Activated CD8-positive, alpha-beta T cell treated with anti-CD3 and anti-CD28 coated beads, Interleukin-2, amount 10 ng/mL, durations not matched to agents 7 days and 5 days (primary cell): Measurements from ENCODE around the gene DHCR24. TPM values are rescaled to one million over a fixed set of nuclear protein-coding genes. Genes with fewer than 3 reads are reported as not detected.
"Not testable (repeated sequence)": the region's sequence is repeated elsewhere in the genome, so short reads cannot be mapped to it uniquely, and the experiment has no call there.

Source experiments
- ATAC-seq: fragments of 150-1000 bp; cut with Tn5 transposase; one replicate; pipeline ENCODE4 v1.10.0; 2021; ENCODE audit warnings: moderate library complexity
- CTCF ChIA-PET: fragments of 350-600 bp; sonication (Branson Sonifier 250); formaldehyde crosslinking; loops from one replicate; lab custom pipeline; 2021; ENCODE audit warnings: antibody characterized with exemption; lab: Charles Lee
- POLR2A ChIA-PET: fragments of 350-600 bp; sonication (Branson Sonifier 250); formaldehyde crosslinking; loops from one replicate; lab custom pipeline; 2021; ENCODE audit warnings: antibody characterized with exemption; lab: Charles Lee
- DNase-seq: peaks from one replicate; pipeline ENCODE4 v3.0.0-alpha.2; 2020
- H3K27ac Mint-ChIP-seq: one replicate; pipeline ENCODE4 v1.8.0; 2021; ENCODE audit warnings: mild to moderate bottlenecking, mixed read lengths
- H3K27me3 Mint-ChIP-seq: one replicate; pipeline ENCODE4 v1.8.0; 2021; ENCODE audit warnings: low read depth, mixed read lengths
- H3K36me3 Mint-ChIP-seq: one replicate; pipeline ENCODE4 v1.8.0; 2021; ENCODE audit warnings: low read depth, mixed read lengths
- H3K4me1 Mint-ChIP-seq: one replicate; pipeline ENCODE4 v1.8.0; 2021; ENCODE audit warnings: low read depth, mixed read lengths
- H3K4me3 Mint-ChIP-seq: one replicate; pipeline ENCODE4 v1.8.0; 2021; ENCODE audit warnings: mild to moderate bottlenecking, mixed read lengths
- H3K9me3 Mint-ChIP-seq: one replicate; pipeline ENCODE4 v1.8.0; 2022; ENCODE audit warnings: mixed read lengths; ENCODE audit not compliant: insufficient read depth
- total RNA-seq, 2 experiments: library from RNA; stranded (reverse); gene quantifications; one replicate each; pipeline ENCODE4 v1.2.3, GENCODE V29; 2021

The DHCR24 gene
- total RNA-seq, 2 experiments from 2014 or later = 140 to 151 TPM

- CTCF ChIA-PET = interaction anchor here (2.2 kb wide), 1 partner anchor 23 kb away, joined by 11 read pairs; no protein-coding TSS in a partner anchor
- no peak for ATAC-seq
Measured at GRCh38 chr1:54922040-54922761, 35.2 kb upstream of the DHCR24 start.

DNA sequence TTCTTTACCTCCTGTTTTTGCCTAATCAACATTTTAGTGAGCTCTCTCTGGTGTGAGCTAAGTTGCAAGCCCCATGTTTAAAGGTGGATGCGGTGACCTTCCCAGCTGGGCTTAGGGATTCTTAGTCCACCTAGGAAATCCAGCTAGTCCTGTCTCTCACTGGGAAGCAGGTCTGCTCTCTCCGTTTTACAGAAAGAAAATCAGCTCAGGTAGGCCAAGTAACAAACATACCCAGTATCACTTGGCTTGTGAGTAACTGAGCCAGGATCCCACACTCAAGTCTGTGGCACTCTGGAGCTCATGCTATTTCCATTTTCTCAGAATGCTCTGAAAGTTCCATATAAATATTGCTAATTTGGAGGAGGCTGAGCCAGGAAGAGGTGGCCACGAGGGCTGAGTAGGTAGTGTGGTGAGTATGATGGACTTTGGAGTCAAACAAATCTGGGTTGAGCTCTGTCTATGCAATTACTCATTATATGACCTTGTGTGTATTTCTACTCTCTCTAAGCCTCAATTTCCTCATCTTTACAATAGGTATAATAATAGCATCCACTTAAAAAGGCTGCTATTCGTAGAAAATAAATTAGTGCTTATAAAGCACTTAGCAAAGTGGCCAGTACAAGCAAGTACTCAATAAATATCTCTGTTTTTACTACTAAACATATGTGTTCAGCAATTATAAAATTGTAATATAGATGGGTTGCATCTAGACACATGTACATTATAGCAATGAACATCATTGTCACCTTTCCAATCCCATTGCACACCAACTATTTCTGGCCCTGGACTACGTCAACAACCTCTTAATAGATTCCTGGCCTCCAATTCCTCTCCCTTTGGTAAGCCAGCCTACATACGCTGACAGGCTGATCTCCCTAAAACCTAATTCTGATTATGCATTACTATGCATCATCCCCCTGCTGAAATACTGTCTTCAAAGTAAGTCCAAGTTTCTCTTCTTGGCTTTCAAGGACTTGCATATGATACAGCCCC is 32.7 kb upstream of the DHCR24 start:
- H3K9me3 Mint-ChIP-seq = no peaks in the 10 kb centered on the region
- H3K4me1 Mint-ChIP-seq = no peaks in the 10 kb centered on the region
- no peaks in the 10 kb centered on the region for H3K36me3 Mint-ChIP-seq
- ChIA-PET CTCF (interaction anchor here (0.8 kb wide), 1 partner anchor 32 kb away, joined by 3 read pairs; no protein-coding TSS in a partner anchor), POLR2A (no interaction called here)
- H3K4me3 Mint-ChIP-seq = no peak overlapping the region
- DNase-seq (no peak), ATAC-seq (no peak)
- H3K27ac Mint-ChIP-seq = no peak overlapping the region
- H3K27me3 Mint-ChIP-seq = peaks cover 20% of the 10 kb centered on the region

More at GRCh38 chr1:54922040-54922761, 35.2 kb upstream of the DHCR24 start:
- Mint-ChIP-seq H3K4me3 (no peak overlapping the region), H3K4me1 (no peaks in the 10 kb centered on the region), H3K27me3 (peaks cover 22% of the 10 kb centered on the region), H3K36me3 (no peaks in the 10 kb centered on the region), H3K27ac (no peak overlapping the region), H3K9me3 (no peaks in the 10 kb centered on the region)
- DNase-seq = no peak
- POLR2A ChIA-PET = interaction anchor here (0.7 kb wide), 1 partner anchor 379 kb away, joined by 5 read pairs; no protein-coding TSS in a partner anchor

DNA sequence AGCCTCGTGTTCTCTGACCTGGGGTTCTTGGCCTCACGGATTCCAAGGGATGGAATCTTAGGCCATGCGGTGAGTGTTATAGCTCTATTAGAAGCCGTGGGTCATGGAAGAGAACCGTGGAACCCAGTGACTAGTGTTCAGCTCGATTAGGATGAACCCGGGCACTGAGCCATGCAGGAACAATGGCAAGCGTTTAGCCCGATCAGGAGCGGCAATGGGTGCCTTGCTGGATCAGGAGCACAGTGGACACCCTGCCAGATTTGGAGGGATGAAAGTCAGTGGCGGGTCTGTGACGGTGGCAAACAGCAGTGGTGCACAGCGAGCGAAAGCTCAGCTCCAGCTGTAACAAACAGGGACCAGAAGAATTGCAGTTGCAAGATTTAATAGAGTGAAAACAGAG is 24.1 kb upstream of the DHCR24 start:
- DNase-seq, H3K27ac Mint-ChIP-seq, CTCF ChIA-PET, ATAC-seq, H3K36me3 Mint-ChIP-seq, H3K9me3 Mint-ChIP-seq, H3K4me3 Mint-ChIP-seq, H3K27me3 Mint-ChIP-seq, H3K4me1 Mint-ChIP-seq, POLR2A ChIA-PET: not testable (repeated sequence)

DNA sequence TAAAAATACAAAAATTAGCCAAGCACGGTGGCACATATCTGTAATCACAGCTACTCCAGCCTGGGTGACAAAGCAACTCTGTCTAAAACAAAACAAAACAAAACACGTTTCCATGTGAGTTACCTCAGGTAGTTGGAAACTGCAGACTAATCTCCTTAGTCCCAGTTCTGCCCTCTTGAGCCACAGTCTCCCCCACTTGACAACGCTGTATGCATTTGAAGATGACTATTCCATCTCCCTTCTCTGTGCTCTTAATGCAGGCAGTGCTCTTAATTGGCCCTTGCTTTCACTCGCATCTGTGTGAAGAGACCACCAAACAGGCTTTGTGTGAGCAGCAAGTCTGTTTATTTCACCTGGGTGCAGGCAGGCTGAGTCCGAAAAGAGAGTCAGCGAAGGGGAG is 19.6 kb upstream of the DHCR24 start:
- Mint-ChIP-seq H3K4me3 (no peak overlapping the region), H3K27ac (no peak overlapping the region), H3K36me3 (no peaks in the 10 kb centered on the region), H3K4me1 (no peaks in the 10 kb centered on the region), H3K9me3 (no peaks in the 10 kb centered on the region), H3K27me3 (peaks cover 16% of the 10 kb centered on the region)
- DNase-seq = no peak
- POLR2A ChIA-PET = no interaction called here
- CTCF ChIA-PET = interaction anchor here (1.1 kb wide), 1 partner anchor 38 kb away, joined by 3 read pairs; no protein-coding TSS in a partner anchor
- no peak for ATAC-seq

- CTCF ChIA-PET = interaction anchor here (1.0 kb wide), 1 partner anchor 40 kb away, joined by 3 read pairs; no protein-coding TSS in a partner anchor
Measured at GRCh38 chr1:54904476-54905048, 17.6 kb upstream of the DHCR24 start.

DNA sequence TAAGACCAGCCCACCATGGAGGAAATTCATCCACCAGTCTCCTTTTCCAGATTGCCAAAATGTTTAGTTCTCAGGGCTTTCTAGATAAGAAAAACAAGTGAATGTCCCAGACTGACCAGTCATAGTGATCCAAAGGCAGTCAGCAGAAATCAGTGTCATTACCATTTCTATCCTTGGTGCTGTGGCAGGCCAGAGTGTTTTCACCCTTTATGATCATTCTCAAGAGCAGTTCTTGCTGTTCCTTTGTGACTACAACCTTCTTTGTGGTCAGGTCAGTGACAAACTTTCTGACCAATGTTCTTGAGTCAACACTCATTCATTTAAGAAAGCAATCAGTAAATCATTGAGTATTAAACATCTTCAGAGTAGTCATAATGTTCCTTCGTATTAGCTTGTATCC is 7.3 kb upstream of the DHCR24 start:
- POLR2A ChIA-PET = no interaction called here
- CTCF ChIA-PET = interaction anchor here (0.9 to 1.2 kb wide), 2 partner anchors 51 to 128 kb away, joined by 3 read pairs; no protein-coding TSS in a partner anchor
- H3K9me3 Mint-ChIP-seq = no peaks in the 10 kb centered on the region
- DNase-seq = no peak
- no peaks in the 10 kb centered on the region for H3K36me3 Mint-ChIP-seq
- no peak overlapping the region for H3K4me3 Mint-ChIP-seq
- no peak for ATAC-seq
- H3K4me1 Mint-ChIP-seq = no peaks in the 10 kb centered on the region
- no peak overlapping the region for H3K27ac Mint-ChIP-seq
- peaks cover 21% of the 10 kb centered on the region for H3K27me3 Mint-ChIP-seq

More at GRCh38 chr1:54904476-54905048, 17.6 kb upstream of the DHCR24 start:
- H3K4me1 Mint-ChIP-seq = no peaks in the 10 kb centered on the region
- peaks cover 22% of the 10 kb centered on the region for H3K27me3 Mint-ChIP-seq
- no peaks in the 10 kb centered on the region for H3K36me3 Mint-ChIP-seq
- no peaks in the 10 kb centered on the region for H3K9me3 Mint-ChIP-seq
- no peak overlapping the region for H3K27ac Mint-ChIP-seq
- ATAC-seq (no peak), DNase-seq (no peak)
- H3K4me3 Mint-ChIP-seq = no peak overlapping the region
- POLR2A ChIA-PET = no interaction called here

DNA sequence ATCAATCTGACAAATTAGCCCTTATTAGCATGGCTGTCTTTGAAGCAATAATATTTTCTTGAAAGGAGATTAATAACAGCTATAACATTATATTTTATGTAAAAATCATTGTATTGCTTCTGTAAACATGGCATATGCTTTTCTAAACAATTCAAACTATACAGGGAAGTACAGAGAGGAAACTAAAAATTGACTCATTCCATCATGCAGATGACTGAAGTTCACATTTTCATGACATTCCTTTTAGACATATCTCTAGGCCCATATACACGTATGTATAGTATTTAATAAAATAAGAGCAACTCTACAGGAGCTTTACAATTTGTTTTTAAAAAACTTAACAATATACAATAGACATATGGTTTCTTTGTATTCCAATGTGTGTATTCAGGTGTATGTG is 5.6 kb upstream of the DHCR24 start:
- Mint-ChIP-seq H3K4me3 (no peak overlapping the region), H3K27me3 (peaks cover 32% of the 10 kb centered on the region), H3K27ac (no peak overlapping the region), H3K9me3 (no peaks in the 10 kb centered on the region), H3K4me1 (peaks cover 8% of the 10 kb centered on the region), H3K36me3 (no peaks in the 10 kb centered on the region)
- DNase-seq (no peak), ATAC-seq (no peak)
- POLR2A ChIA-PET = no interaction called here
- CTCF ChIA-PET = interaction anchor here (1.2 kb wide), 1 partner anchor 52 kb away, joined by 3 read pairs; no protein-coding TSS in a partner anchor

DNA sequence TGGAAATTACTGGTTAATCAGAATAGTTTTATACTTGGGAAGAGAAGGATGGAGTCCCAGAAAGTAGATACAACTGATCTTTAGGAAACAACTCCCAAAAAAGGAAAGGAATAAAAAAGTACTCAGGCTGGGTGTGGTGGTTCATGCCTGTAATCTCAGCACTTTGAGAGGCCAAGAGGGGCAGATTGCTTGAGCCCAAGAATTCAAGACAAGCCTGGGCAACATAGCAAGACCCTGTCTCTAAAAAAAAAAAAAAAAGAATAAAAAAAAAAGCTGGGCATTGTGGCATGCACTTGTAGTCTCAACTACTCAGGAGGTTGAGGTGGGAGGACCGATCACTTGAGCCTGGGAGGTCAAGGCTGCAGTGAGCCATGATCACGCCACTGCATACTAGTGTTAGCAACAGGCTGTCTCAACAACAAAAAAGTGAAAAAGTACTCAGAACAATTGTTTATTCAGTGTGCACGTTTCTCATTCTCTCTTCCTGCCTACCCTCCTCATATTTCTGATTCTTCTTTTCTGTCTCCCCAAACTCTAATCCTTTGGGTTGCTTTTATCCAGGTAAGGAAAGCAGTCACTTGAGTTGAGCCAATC is 2.2 kb upstream of the DHCR24 start:
- ChIA-PET POLR2A (no interaction called here), CTCF (interaction anchor here (1.0 to 1.6 kb wide), 2 partner anchors 56 to 62 kb away, joined by 4 to 5 read pairs; no protein-coding TSS in a partner anchor)
- ATAC-seq (no peak), DNase-seq (no peak)
- Mint-ChIP-seq H3K4me1 (peaks cover 32% of the 10 kb centered on the region), H3K27me3 (peaks cover 29% of the 10 kb centered on the region), H3K27ac (no peak overlapping the region), H3K9me3 (no peaks in the 10 kb centered on the region), H3K4me3 (no peak overlapping the region), H3K36me3 (peaks cover 14% of the 10 kb centered on the region)

- POLR2A ChIA-PET = no interaction called here
Measured at GRCh38 chr1:54888080-54888733, 1.2 kb upstream of the DHCR24 start.

DNA sequence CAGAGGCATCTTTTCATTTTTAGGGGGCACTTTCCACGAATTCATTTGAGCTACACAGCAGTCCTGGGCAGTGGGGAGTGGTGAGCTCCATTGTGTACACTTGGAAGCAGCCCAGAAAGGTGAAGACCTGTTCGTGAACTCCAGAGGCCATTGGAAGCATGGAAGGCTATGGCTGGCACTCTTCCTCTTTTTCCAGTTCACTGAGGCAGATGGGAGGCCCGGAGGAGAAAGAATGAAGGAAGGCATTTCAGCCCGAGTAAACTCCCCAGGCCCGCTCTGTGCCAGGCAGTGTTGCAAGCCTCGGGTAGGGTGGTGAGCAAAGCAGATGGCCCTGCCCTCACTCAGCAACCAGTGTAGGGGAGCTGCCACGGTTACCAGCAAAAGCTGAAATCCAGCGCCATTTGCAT is 673 bp upstream of the DHCR24 start:
- CTCF ChIA-PET = interaction anchor here (0.8 to 1.9 kb wide), 5 partner anchors 9 to 63 kb away, joined by 3 to 11 read pairs (median 5); no protein-coding TSS in a partner anchor
- H3K9me3 Mint-ChIP-seq = no peaks in the 10 kb centered on the region
- peak overlapping the region; percentile 92 for H3K4me3 Mint-ChIP-seq
- H3K27ac Mint-ChIP-seq = peak overlapping the region; percentile 76
- peaks cover 29% of the 10 kb centered on the region for H3K36me3 Mint-ChIP-seq
- peaks cover 29% of the 10 kb centered on the region for H3K27me3 Mint-ChIP-seq
- ATAC-seq = no peak
- POLR2A ChIA-PET = interaction anchor here (1.7 kb wide), 1 partner anchor 16 kb away, joined by 5 read pairs; no protein-coding TSS in a partner anchor
- DNase-seq = no peak
- H3K4me1 Mint-ChIP-seq = peaks cover 46% of the 10 kb centered on the region

More at GRCh38 chr1:54888080-54888733, 1.2 kb upstream of the DHCR24 start:
- Mint-ChIP-seq H3K4me3 (peak overlapping the region; percentile 92), H3K27me3 (peaks cover 29% of the 10 kb centered on the region), H3K4me1 (peaks cover 42% of the 10 kb centered on the region), H3K36me3 (peaks cover 25% of the 10 kb centered on the region), H3K9me3 (no peaks in the 10 kb centered on the region), H3K27ac (no peak overlapping the region)
- CTCF ChIA-PET = interaction anchor here (0.9 to 1.9 kb wide), 5 partner anchors 16 to 63 kb away, joined by 3 to 11 read pairs (median 5); no protein-coding TSS in a partner anchor
- DNase-seq (no peak), ATAC-seq (no peak)
